Measurements from ENCODE around the gene CAV1.
A peak's percentile ranks its signal among the peaks of the same experiment; 100 is the strongest.

CAV1 gene

DNA sequence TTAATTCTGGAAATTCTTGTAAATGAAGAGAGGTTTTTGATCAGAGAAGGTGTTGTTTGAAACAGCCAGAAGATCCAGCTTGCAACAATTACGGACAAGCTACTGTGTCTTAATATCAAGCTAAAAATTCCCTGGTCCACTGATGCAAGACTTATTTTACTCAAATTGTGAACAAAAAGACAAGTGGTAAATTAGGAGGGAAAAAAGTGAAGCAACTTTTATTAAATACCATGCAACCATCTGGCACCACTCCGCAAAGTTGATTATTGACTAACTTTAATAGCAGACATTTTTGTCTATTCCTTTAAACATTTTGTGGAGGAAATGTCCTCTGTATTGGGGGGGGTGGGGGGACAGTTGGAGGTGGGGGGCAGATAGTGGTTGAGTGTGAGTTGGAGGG is 30.4 kb upstream of the CAV1 start:
- H3K4me1 ChIP-seq (ENCODE audit: control insufficient read depth, insufficient read depth, low read length): no peaks in the 10 kb centered on the region
- no peaks in the 10 kb centered on the region for H3K36me3 ChIP-seq (ENCODE audit: control insufficient read depth, insufficient read depth, low read length)
- DNase-seq (ENCODE audit: low read depth, low spot score): no peak
- no peak overlapping the region for H3K27ac ChIP-seq (ENCODE audit: low read length)
- WGBS (ENCODE audit: insufficient coverage, insufficient read length): no CpG with 5 or more reads among the region's 2 CpGs
- H3K4me3 ChIP-seq (ENCODE audit: low read length): no peak overlapping the region
- H3K27me3 ChIP-seq (ENCODE audit: control insufficient read depth, insufficient read depth, low read length): no peaks in the 10 kb centered on the region
- no peaks in the 10 kb centered on the region for H3K9me3 ChIP-seq (ENCODE audit: control insufficient read depth, insufficient read depth, low read length)

- H3K9me3 ChIP-seq (ENCODE audit: control insufficient read depth, insufficient read depth, low read length): no peaks in the 10 kb centered on the region
- no peaks in the 10 kb centered on the region; the same call in 1 of the 2 replicates for H3K27me3 ChIP-seq (ENCODE audit: control insufficient read depth, insufficient read depth, low read length)
- H3K36me3 ChIP-seq (ENCODE audit: control insufficient read depth, insufficient read depth, low read length): no peaks in the 10 kb centered on the region
- no peak overlapping the region for H3K4me3 ChIP-seq (ENCODE audit: low read length)
- no peak overlapping the region for H3K27ac ChIP-seq (ENCODE audit: low read length)
- WGBS (ENCODE audit: insufficient coverage, insufficient read length): no CpG with 5 or more reads among the region's 1 CpG
- DNase-seq (ENCODE audit: low read depth, low spot score): no peak
- peaks cover 2% of the 10 kb centered on the region for H3K4me1 ChIP-seq (ENCODE audit: control insufficient read depth, insufficient read depth, low read length)
These were observed 29.1 kb upstream of the CAV1 start for GRCh38 chr7:116495736-116496135.

- no peaks in the 10 kb centered on the region for H3K36me3 ChIP-seq (ENCODE audit: control insufficient read depth, insufficient read depth, low read length)
- H3K4me1 ChIP-seq (ENCODE audit: control insufficient read depth, insufficient read depth, low read length): peaks cover 3% of the 10 kb centered on the region
- H3K27ac ChIP-seq (ENCODE audit: low read length): no peak overlapping the region
- no CpG with 5 or more reads among the region's 6 CpGs for WGBS (ENCODE audit: insufficient coverage, insufficient read length)
- H3K27me3 ChIP-seq (ENCODE audit: control insufficient read depth, insufficient read depth, low read length): no peaks in the 10 kb centered on the region; the same call in 1 of the 2 replicates
- H3K9me3 ChIP-seq (ENCODE audit: control insufficient read depth, insufficient read depth, low read length): no peaks in the 10 kb centered on the region
- no peak for DNase-seq (ENCODE audit: low read depth, low spot score)
- no peak overlapping the region for H3K4me3 ChIP-seq (ENCODE audit: low read length)
These were observed 28.2 kb upstream of the CAV1 start for GRCh38 chr7:116496653-116497052.

DNA sequence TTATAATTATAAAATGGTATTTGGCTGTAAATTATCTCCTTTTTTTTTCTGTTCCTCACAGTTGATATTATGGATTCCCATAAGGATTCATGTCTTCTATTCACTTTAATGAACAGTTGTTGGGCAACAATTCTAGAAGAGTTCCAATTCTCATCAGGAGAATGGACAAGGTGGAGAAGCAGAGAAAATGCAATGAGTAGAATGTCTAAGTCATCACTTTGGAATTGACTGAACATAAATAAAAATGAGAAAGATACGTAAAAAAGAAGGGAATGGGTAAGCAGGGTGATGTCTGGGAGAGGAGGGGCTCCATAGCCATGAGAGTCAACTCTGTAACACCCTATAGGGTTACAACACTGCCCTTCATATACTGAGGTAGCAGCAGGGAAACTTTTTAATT is 27.1 kb upstream of the CAV1 start:
- WGBS (ENCODE audit: insufficient coverage, insufficient read length): no CpG with 5 or more reads among the region's 1 CpG
- no peak overlapping the region for H3K27ac ChIP-seq (ENCODE audit: low read length)

DNA sequence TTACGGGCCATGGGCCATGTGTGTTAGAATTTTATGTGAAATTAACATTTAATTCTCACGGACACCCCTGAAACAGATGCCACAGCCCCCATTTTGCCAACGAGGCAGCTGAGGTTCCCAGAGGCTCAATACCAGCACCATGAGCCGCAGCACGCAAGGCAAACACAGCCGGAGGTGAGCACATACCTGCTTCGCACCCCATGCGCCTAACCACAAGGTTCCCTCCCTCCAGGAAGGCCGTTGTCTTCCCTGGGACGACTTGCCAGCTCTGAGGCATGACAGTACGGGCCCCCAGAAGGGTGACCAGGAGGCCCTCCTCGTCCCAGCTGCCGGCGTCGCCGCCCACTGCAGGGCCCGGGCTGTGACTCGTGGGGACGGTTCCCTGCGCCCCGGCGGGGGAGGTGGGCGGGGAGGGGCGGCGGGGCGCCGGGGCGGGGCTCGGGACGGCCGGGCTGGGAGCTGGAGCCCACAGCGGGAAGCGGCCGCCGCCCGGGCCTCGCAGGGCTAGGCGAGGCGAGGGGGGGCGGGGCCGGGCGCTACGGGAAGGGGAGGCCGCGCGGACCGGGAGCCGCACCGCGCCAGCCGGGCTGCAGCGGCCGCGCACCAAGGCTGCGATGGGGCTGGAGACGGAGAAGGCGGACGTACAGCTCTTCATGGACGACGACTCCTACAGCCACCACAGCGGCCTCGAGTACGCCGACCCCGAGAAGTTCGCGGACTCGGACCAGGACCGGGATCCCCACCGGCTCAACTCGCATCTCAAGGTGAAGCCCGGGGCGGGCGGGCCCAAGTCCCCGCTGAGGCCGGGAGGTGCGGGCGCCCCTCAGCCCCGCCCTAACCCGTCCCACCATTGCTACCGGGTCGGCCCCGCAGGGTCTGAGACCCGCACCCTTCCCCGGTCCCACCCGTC is 25.4 kb upstream of the CAV1 start, which contains the start of gene CAV2:
TSS of gene CAV2 (plus strand) at position 571 of the 910 bp plus-strand sequence. CDS start at position 615, 44 bp downstream.
- Histone ChIP-seq H3K4me3 (ENCODE audit: low read length) (peak within 1 kb of the TSS; percentile 70; the same call in 1 of the 2 replicates), H3K4me1 (ENCODE audit: control insufficient read depth, insufficient read depth, low read length) (peaks cover 3% of the 10 kb centered on the region), H3K27me3 (ENCODE audit: control insufficient read depth, insufficient read depth, low read length) (no peaks in the 10 kb centered on the region; the same call in 1 of the 2 replicates), H3K9me3 (ENCODE audit: control insufficient read depth, insufficient read depth, low read length) (no peaks in the 10 kb centered on the region), H3K27ac (ENCODE audit: low read length) (no peak within 1 kb of the TSS), H3K36me3 (ENCODE audit: control insufficient read depth, insufficient read depth, low read length) (no peaks in the 10 kb centered on the region)
- no CpG with 5 or more reads among the region's 86 CpGs for WGBS (ENCODE audit: insufficient coverage, insufficient read length)
- no peak for DNase-seq (ENCODE audit: low read depth, low spot score)

More for the DNA sequence above, 27.1 kb upstream of the CAV1 start:
- Histone ChIP-seq H3K4me1 (ENCODE audit: control insufficient read depth, insufficient read depth, low read length) (peaks cover 3% of the 10 kb centered on the region), H3K27me3 (ENCODE audit: control insufficient read depth, insufficient read depth, low read length) (no peaks in the 10 kb centered on the region; the same call in 1 of the 2 replicates), H3K4me3 (ENCODE audit: low read length) (no peak overlapping the region), H3K9me3 (ENCODE audit: control insufficient read depth, insufficient read depth, low read length) (no peaks in the 10 kb centered on the region), H3K36me3 (ENCODE audit: control insufficient read depth, insufficient read depth, low read length) (no peaks in the 10 kb centered on the region)
- no peak for DNase-seq (ENCODE audit: low read depth, low spot score)

DNA sequence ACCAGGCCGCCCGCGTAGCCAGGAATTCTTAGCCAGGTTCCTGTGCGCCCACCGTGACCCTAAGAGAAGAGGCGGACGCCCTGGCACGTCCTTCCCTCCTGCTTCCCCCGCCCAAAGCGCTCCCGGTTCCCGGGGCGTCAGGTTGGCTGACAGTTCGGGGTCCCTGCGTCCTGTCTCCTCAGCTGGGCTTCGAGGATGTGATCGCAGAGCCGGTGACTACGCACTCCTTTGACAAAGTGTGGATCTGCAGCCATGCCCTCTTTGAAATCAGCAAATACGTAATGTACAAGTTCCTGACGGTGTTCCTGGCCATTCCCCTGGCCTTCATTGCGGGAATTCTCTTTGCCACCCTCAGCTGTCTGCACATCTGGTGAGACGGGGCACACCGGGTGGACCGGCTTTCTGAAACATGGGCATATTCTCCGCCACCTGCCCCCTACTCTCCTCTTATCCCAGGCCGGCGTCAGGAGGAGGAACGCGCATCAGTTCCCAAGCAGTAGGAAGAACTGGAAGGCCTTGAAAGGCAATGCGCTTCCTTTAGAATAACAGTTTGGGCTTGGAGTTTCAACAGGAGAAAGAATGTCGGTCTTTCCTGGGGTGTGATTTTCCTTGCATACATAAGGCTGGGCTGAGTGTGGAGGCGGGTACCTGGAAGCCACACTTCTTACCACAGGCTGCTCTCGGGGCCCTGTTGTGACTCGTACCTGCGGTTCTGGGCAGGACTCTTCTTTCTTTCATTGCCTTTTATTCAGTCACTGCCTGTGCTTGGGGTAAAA is 24.6 kb upstream of the CAV1 start:
- Histone ChIP-seq H3K27ac (ENCODE audit: low read length) (no peak overlapping the region), H3K4me3 (ENCODE audit: low read length) (peak overlapping the region; percentile 70; the same call in 1 of the 2 replicates), H3K4me1 (ENCODE audit: control insufficient read depth, insufficient read depth, low read length) (peaks cover 3% of the 10 kb centered on the region), H3K9me3 (ENCODE audit: control insufficient read depth, insufficient read depth, low read length) (no peaks in the 10 kb centered on the region), H3K36me3 (ENCODE audit: control insufficient read depth, insufficient read depth, low read length) (no peaks in the 10 kb centered on the region), H3K27me3 (ENCODE audit: control insufficient read depth, insufficient read depth, low read length) (no peaks in the 10 kb centered on the region; the same call in 1 of the 2 replicates)
- WGBS (ENCODE audit: insufficient coverage, insufficient read length): no CpG with 5 or more reads among the region's 36 CpGs
- no peak for DNase-seq (ENCODE audit: low read depth, low spot score)

GRCh38 chr7:116501425-116502167 is 23.2 kb upstream of the CAV1 start:
- Histone ChIP-seq H3K4me1 (ENCODE audit: control insufficient read depth, insufficient read depth, low read length) (peaks cover 3% of the 10 kb centered on the region), H3K4me3 (ENCODE audit: low read length) (no peak overlapping the region)
- no CpG with 5 or more reads among the region's 5 CpGs for WGBS (ENCODE audit: insufficient coverage, insufficient read length)

GRCh38 chr7:116502201-116503096 is 22.4 kb upstream of the CAV1 start:
- Histone ChIP-seq H3K36me3 (ENCODE audit: control insufficient read depth, insufficient read depth, low read length) (no peaks in the 10 kb centered on the region), H3K27me3 (ENCODE audit: control insufficient read depth, insufficient read depth, low read length) (no peaks in the 10 kb centered on the region; the same call in 1 of the 2 replicates), H3K4me1 (ENCODE audit: control insufficient read depth, insufficient read depth, low read length) (peaks cover 3% of the 10 kb centered on the region), H3K27ac (ENCODE audit: low read length) (no peak overlapping the region), H3K4me3 (ENCODE audit: low read length) (no peak overlapping the region), H3K9me3 (ENCODE audit: control insufficient read depth, insufficient read depth, low read length) (no peaks in the 10 kb centered on the region)
- WGBS (ENCODE audit: insufficient coverage, insufficient read length): no CpG with 5 or more reads among the region's 2 CpGs
- no peak for DNase-seq (ENCODE audit: low read depth, low spot score)

More at GRCh38 chr7:116501425-116502167, 23.2 kb upstream of the CAV1 start:
- Histone ChIP-seq H3K36me3 (ENCODE audit: control insufficient read depth, insufficient read depth, low read length) (no peaks in the 10 kb centered on the region), H3K9me3 (ENCODE audit: control insufficient read depth, insufficient read depth, low read length) (no peaks in the 10 kb centered on the region), H3K27me3 (ENCODE audit: control insufficient read depth, insufficient read depth, low read length) (no peaks in the 10 kb centered on the region; the same call in 1 of the 2 replicates), H3K27ac (ENCODE audit: low read length) (no peak overlapping the region)
- DNase-seq (ENCODE audit: low read depth, low spot score): no peak

DNA sequence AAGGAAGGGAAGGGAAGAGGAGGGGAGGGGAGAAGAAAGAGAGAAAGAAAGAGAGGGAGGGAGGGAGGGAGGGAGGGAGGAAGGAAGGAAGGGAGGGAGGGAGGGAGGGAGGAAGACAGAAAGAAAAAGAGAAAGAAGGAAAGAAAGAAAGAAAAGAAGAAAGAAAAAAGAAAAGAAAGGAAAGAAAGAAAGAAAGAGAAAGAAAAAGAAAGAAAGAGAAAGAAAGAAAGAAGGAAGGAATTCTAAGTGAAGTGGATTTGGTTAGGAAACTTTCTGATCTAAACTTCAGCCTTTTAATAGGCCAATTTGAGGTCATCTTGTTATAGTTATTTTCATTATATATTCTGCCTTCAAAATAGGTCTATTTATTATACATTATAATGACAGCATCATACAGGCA is 21.0 kb upstream of the CAV1 start:
- Histone ChIP-seq H3K27ac (ENCODE audit: low read length) (no peak overlapping the region), H3K27me3 (ENCODE audit: control insufficient read depth, insufficient read depth, low read length) (no peaks in the 10 kb centered on the region; the same call in 1 of the 2 replicates), H3K4me3 (ENCODE audit: low read length) (no peak overlapping the region), H3K9me3 (ENCODE audit: control insufficient read depth, insufficient read depth, low read length) (no peaks in the 10 kb centered on the region), H3K4me1 (ENCODE audit: control insufficient read depth, insufficient read depth, low read length) (peaks cover 3% of the 10 kb centered on the region), H3K36me3 (ENCODE audit: control insufficient read depth, insufficient read depth, low read length) (no peaks in the 10 kb centered on the region)
- DNase-seq (ENCODE audit: low read depth, low spot score): no peak

Measured in iPS DF 6.9 (cell line).